Measurements from ENCODE around the gene PCDH9.

DNA sequence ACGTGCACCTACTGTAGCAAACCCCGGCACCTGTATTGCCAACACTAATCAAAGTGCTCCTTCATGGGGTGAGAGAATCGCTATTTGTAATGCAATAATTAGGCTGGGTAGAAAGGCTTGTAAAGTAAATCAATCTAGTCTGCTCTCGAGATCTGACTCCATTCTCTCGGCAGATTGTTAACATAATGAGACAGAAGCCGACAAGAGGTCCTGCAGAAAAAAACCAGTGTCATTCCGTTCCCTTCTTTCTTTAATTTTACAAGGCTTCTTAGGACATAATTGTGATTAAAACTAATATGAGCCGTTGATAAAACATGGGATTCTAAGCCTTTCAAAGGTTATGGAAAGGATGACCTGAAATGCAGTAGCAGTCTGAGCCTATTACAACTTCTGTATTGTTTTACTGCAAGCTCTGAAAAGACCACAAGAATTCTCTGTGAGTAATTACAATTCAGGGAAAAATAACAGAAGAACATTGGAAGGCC lies 530.0 kb downstream of the PCDH9 start:
- TF ChIP-seq EZH2phosphoT487 (conservative IDR thresholded peaks at IDR 0.05; ENCODE audit: low read length): no peak
- TF ChIP-seq, protein P1, sequence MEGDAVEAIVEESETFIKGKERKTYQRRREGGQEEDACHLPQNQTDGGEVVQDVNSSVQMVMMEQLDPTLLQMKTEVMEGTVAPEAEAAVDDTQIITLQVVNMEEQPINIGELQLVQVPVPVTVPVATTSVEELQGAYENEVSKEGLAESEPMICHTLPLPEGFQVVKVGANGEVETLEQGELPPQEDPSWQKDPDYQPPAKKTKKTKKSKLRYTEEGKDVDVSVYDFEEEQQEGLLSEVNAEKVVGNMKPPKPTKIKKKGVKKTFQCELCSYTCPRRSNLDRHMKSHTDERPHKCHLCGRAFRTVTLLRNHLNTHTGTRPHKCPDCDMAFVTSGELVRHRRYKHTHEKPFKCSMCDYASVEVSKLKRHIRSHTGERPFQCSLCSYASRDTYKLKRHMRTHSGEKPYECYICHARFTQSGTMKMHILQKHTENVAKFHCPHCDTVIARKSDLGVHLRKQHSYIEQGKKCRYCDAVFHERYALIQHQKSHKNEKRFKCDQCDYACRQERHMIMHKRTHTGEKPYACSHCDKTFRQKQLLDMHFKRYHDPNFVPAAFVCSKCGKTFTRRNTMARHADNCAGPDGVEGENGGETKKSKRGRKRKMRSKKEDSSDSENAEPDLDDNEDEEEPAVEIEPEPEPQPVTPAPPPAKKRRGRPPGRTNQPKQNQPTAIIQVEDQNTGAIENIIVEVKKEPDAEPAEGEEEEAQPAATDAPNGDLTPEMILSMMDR (IDR thresholded peaks at IDR 0.05; ENCODE audit: insufficient read depth, low read length, poor library complexity, severe bottlenecking): no peak

Measured in SU-DHL-6 (cell line).